Fibroblast of villous mesenchyme (primary cell): ENCODE measurements around the gene TRPV5. TPM values are rescaled to one million over a fixed set of nuclear protein-coding genes. Genes with fewer than 3 reads are reported as not detected.

Experiments used
- DNase-seq: peaks from one replicate; pipeline ENCODE4 v3.0.0-alpha.2; 2010; ENCODE audit warnings: low read depth
- H3K4me3 ChIP-seq: 2 replicates; pipeline ENCODE4 v1.5.1; 2011; ENCODE audit warnings: low read depth, mild to moderate bottlenecking, low read length
- total RNA-seq: library from RNA; depleted of rRNA; stranded (reverse); fragments of >200 nt; gene quantifications from 2 replicates; pipeline ENCODE4 v1.2.3, GENCODE V29; 2012
- TF ChIP-seq, protein P1 (sequence below): IDR thresholded peaks from 2 replicates; pipeline ENCODE4 v1.5.1; 2012; ENCODE audit warnings: low read depth, mild to moderate bottlenecking, low read length; ENCODE audit not compliant: insufficient read depth

The TRPV5 gene
- total RNA-seq, 1 donor = not detected

DNA sequence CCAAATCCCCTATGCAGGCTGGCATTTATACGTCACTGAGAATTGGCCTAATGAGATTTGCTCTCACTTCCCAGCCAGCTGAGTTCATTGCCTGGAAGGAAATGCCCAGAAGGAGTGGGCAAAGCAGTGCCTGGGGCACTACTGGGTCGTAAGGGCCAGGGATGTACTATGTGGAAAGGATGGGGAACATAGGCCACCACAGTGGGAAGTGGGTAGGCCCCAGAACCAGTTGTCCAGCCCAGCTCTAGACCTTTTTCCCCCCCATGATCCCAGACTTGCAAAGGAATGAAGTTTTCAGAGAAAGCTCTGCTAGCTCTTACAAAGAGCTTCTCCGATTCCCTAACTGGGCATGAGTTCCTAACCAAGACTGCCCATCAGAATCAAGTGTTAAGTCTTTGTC, 13.9 kb downstream of the TRPV5 start:
- TF ChIP-seq, protein P1, sequence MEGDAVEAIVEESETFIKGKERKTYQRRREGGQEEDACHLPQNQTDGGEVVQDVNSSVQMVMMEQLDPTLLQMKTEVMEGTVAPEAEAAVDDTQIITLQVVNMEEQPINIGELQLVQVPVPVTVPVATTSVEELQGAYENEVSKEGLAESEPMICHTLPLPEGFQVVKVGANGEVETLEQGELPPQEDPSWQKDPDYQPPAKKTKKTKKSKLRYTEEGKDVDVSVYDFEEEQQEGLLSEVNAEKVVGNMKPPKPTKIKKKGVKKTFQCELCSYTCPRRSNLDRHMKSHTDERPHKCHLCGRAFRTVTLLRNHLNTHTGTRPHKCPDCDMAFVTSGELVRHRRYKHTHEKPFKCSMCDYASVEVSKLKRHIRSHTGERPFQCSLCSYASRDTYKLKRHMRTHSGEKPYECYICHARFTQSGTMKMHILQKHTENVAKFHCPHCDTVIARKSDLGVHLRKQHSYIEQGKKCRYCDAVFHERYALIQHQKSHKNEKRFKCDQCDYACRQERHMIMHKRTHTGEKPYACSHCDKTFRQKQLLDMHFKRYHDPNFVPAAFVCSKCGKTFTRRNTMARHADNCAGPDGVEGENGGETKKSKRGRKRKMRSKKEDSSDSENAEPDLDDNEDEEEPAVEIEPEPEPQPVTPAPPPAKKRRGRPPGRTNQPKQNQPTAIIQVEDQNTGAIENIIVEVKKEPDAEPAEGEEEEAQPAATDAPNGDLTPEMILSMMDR = no peak
- H3K4me3 ChIP-seq = no peak overlapping the region
- no peak for DNase-seq

DNA sequence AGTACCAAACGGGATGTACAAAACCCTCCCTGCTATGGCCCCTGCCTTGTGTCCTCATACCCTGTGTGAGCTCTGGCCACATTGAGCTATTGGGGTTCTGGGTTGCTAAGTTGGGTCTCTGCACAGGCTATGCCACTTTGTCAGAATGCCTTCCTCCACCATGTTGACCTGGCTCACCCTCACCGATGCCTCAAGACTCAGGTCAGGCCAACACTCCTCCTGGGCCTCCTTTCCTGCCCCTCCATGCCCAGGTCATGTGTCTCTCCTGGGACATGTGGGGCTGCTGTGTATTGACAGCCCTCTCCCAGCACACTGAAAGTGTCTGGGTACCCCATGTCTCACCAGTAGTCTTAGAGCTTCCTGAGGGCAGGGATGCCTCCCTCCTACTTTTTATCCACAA, 14.6 kb downstream of the TRPV5 start:
- H3K4me3 ChIP-seq = no peak overlapping the region
- TF ChIP-seq, protein P1 = no peak
- DNase-seq = no peak

DNA sequence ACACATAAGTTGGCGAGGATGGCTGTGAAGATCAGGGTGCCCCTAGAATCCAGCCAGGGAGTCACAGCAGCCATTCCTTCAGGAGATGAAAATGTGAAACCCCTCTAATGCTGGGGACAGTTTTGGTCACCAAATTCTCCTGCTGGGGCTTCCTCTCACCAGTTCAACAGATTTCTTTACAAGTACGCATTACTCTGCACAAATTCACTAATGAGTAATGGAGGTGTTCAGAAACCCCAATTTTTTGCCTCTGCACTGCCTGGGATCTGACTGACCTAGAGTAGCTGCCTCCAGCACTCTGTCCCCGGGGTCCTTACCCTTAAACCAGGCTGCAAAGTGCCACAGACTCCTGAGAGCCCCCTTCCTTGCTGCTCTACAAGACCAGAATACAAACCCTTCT, 16.1 kb downstream of the TRPV5 start:
- H3K4me3 ChIP-seq = no peak overlapping the region
- TF ChIP-seq, protein P1 = no peak
- DNase-seq = no peak

DNA sequence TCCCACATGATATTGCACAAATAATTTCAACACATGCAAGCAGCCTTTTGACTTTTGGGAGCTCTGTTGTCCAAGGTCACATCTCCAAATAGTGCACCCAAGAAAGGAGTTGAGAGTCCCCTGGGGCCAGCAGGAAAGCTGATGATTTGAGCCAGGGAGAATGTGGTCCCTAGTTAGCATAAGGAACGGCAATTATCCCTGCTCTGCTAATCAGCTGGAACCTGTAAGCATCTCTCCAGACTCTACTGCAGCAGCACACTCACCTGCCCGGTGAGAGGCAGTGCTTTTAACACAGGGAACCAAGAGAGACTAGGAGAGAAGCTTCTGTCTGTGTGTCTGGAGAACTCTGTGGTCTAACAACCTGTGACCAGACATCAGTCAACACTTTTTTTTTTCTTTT, 17.0 kb downstream of the TRPV5 start:
- TF ChIP-seq, protein P1 = no peak
- no peak for DNase-seq
- no peak overlapping the region for H3K4me3 ChIP-seq

DNA sequence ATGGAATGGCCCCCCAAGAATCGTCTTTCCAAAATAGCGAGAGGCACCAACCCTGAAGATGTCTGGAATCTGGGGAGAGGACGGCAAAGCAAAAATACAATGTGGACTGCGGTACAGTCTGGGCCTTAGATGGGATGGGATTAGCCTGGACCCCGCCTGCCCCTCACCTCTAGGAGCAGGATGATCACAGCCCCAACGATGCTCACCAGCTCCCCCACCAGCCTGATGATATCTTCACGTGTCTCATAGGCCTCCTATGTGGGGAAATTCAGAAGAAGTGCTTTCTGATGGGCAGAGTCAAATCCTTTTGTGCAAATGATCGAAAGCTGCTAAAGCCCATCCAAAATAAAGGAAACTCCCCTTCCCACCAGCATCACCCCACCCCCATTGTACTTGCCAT, 18.2 kb downstream of the TRPV5 start:
- DNase-seq = no peak
- no peak overlapping the region for H3K4me3 ChIP-seq
- TF ChIP-seq, protein P1 = no peak

DNA sequence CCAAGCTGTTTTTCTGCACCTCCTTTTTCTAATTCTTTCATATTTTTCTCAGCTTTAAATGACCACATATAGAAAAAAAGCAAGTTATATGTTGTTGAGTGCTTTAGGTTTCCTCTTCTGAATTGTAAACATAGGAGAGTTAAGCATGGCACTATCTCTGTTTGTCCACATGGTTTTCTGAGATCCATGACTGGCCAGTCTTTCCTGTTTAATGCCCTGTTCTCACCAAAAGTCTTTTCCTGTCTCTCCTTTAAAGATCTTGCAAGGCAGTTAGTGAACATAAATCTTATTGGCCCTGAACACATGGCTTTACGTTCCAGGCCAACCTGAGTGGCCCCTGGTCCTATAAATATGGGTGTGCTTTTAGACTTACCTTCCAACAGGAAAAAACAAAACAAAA, 19.4 kb downstream of the TRPV5 start:
- TF ChIP-seq, protein P1 = no peak
- no peak for DNase-seq
- H3K4me3 ChIP-seq = no peak overlapping the region

DNA sequence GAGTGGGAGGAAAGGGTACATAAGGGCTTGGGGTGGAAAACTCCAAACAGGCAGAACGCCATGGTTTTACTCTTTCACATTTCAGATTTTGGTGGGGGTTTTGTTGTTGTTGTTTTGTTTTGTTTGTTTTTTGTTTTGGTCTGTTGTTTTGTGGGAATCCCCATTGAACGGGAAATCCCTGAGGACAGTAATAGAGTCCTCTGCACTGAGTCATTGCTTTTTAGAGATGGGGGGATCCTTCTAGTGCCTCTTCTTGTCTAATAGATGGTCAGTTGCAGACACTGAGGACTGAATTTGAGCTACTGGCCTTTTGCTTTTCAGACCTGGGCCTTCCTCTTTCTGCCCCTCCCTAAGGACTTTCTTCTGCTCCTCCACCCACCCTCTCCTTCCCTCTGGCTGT, 20.0 kb downstream of the TRPV5 start:
- H3K4me3 ChIP-seq = no peak overlapping the region
- DNase-seq = no peak
- TF ChIP-seq, protein P1 = no peak
